GM18499 (cell line): ENCODE data around the gene BMP6.
"Not testable (repeated sequence)": the region's sequence is repeated elsewhere in the genome, so short reads cannot be mapped to it uniquely, and the experiment has no call there.

Experiments
- ATAC-seq: cut with Tn5 transposase; IDR thresholded peaks from one replicate; pipeline ENCODE4 v1.9.1; 2021; ENCODE audit warnings: moderate number of reproducible peaks; ENCODE audit not compliant: insufficient read depth, unreplicated experiment

Gene BMP6

GRCh38 chr6:7879579-7879978 is 153.7 kb downstream of the BMP6 start:
- ATAC-seq: no peak

GRCh38 chr6:7879980-7880717 is 154.2 kb downstream of the BMP6 start:
- ATAC-seq: no peak

- no peak for ATAC-seq
These were observed 154.8 kb downstream of the BMP6 start for GRCh38 chr6:7880718-7881107.

GRCh38 chr6:7881765-7882500 is 156.0 kb downstream of the BMP6 start:
- no peak for ATAC-seq

- ATAC-seq: no peak
These were observed 156.8 kb downstream of the BMP6 start for GRCh38 chr6:7882505-7883257.

GRCh38 chr6:7883381-7883780 is 157.5 kb downstream of the BMP6 start:
- ATAC-seq: no peak

GRCh38 chr6:7886132-7886531 is 160.2 kb downstream of the BMP6 start:
- ATAC-seq: no peak

GRCh38 chr6:7887278-7887991 is 161.5 kb downstream of the BMP6 start:
- ATAC-seq: no peak

- ATAC-seq: no peak
These were observed 162.9 kb downstream of the BMP6 start for GRCh38 chr6:7888587-7889357.

- ATAC-seq: no peak
These were observed 165.4 kb downstream of the BMP6 start for GRCh38 chr6:7891078-7891872.

- ATAC-seq: not testable (repeated sequence)
These were observed 166.5 kb downstream of the BMP6 start for GRCh38 chr6:7892367-7892766.

GRCh38 chr6:7893342-7893741 is 167.4 kb downstream of the BMP6 start:
- no peak for ATAC-seq

GRCh38 chr6:7894262-7895124 is 168.6 kb downstream of the BMP6 start:
- no peak for ATAC-seq

GRCh38 chr6:7895125-7895423 is 169.2 kb downstream of the BMP6 start:
- ATAC-seq: no peak

- ATAC-seq: no peak
These were observed 170.6 kb downstream of the BMP6 start for GRCh38 chr6:7896465-7896987.

- ATAC-seq: no peak
These were observed 171.7 kb downstream of the BMP6 start for GRCh38 chr6:7897461-7898192.

- not testable (repeated sequence) for ATAC-seq
These were observed 172.3 kb downstream of the BMP6 start for GRCh38 chr6:7898193-7898586.
